HepG2 (cell line): ENCODE results near the gene THRSP. TPM values are rescaled to one million over a fixed set of nuclear protein-coding genes. Genes with fewer than 3 reads are reported as not detected.

Source experiments
- ARID5B ChIP-seq: IDR thresholded peaks from 2 replicates; pipeline ENCODE4 v1.4.0; 2020; ENCODE audit warnings: mild to moderate bottlenecking, missing genetic modification reagents
- ELF3 ChIP-seq: IDR thresholded peaks from 2 replicates; pipeline ENCODE4 v1.6.1; 2016; ENCODE audit warnings: missing genetic modification reagents, missing compliant biosample characterization
- FOXK1 ChIP-seq: sonication (generic); formaldehyde crosslinking; IDR thresholded peaks from 2 replicates; pipeline ENCODE4 v1.4.0; 2020; ENCODE audit warnings: low read depth, missing genetic modification reagents, borderline replicate concordance
- HBP1 ChIP-seq: IDR thresholded peaks from 2 replicates; pipeline ENCODE4 v1.6.1; 2016; ENCODE audit warnings: low read depth, control low read depth
- HMG20A ChIP-seq: IDR thresholded peaks from 2 replicates; pipeline ENCODE4 v1.6.1; 2016; ENCODE audit warnings: borderline replicate concordance
- HNF4A ChIP-seq: sonication (generic); formaldehyde crosslinking; IDR thresholded peaks from 2 replicates; pipeline ENCODE4 v1.4.0; 2020; ENCODE audit warnings: missing genetic modification reagents
- MLX ChIP-seq: IDR thresholded peaks from 2 replicates; pipeline ENCODE4 v1.6.1; 2016
- POLR2AphosphoS5 ChIP-seq: IDR thresholded peaks from 2 replicates; pipeline ENCODE4 v1.6.1; 2012; ENCODE audit warnings: low read depth, low read length
- PRDM10 ChIP-seq: sonication (generic); formaldehyde crosslinking; IDR thresholded peaks from 2 replicates; pipeline ENCODE4 v1.4.0; 2020; ENCODE audit warnings: low read depth, missing genetic modification reagents
- PRPF4 ChIP-seq: fragments of 200-400 bp; formaldehyde crosslinking; IDR thresholded peaks from 2 replicates; pipeline ENCODE4 v1.6.1; 2016; ENCODE audit warnings: low read length, low read depth; ENCODE audit not compliant: poor library complexity, severe bottlenecking
- RARA ChIP-seq: IDR thresholded peaks from 2 replicates; pipeline ENCODE4 v1.6.1; 2016; ENCODE audit warnings: missing genetic modification reagents, missing compliant biosample characterization
- SRF ChIP-seq: IDR thresholded peaks from 2 replicates; pipeline ENCODE4 v1.6.1; 2011; ENCODE audit warnings: mild to moderate bottlenecking, low read depth, low read length, moderate library complexity
- ZMYM2 ChIP-seq: sonication (generic); formaldehyde crosslinking; IDR thresholded peaks from 2 replicates; pipeline ENCODE4 v1.8.0; 2022; ENCODE audit warnings: mild to moderate bottlenecking, missing genetic modification reagents
- ZNF17 ChIP-seq: sonication (generic); formaldehyde crosslinking; IDR thresholded peaks from 2 replicates; pipeline ENCODE4 v1.5.0; 2020; ENCODE audit warnings: mild to moderate bottlenecking, missing genetic modification reagents
- ZNF484 ChIP-seq: sonication (generic); formaldehyde crosslinking; IDR thresholded peaks from 2 replicates; pipeline ENCODE4 v1.5.1; 2020; ENCODE audit warnings: mild to moderate bottlenecking, low read depth, missing genetic modification reagents, borderline replicate concordance
- ZNF674 ChIP-seq: sonication (generic); formaldehyde crosslinking; IDR thresholded peaks from 2 replicates; pipeline ENCODE4 v1.5.0; 2020; ENCODE audit warnings: low read depth, mild to moderate bottlenecking, missing genetic modification reagents
- ZNF724P ChIP-seq: sonication (generic); formaldehyde crosslinking; IDR thresholded peaks from 2 replicates; pipeline ENCODE4 v1.8.0; 2022; ENCODE audit warnings: missing genetic modification reagents, borderline replicate concordance
- polyA plus RNA-seq, 8 experiments: library from polyadenylated mRNA; depleted of rRNA in 3 of 8; stranded (reverse) in 7 of 8; unstranded in 1 of 8; fragments of >200 nt; fragmentation: Illumina TruSeq in 4 of 8; extraction: Trizol in 4 of 8; gene quantifications; 2 replicates each; pipeline versions ENCODE4 v1.2.1 to v1.2.3, GENCODE V29; 2011 to 2016; ENCODE audit warnings: low read depth in 4 of 8, missing spikeins in 1 of 8, mixed read lengths in 1 of 8; ENCODE audit not compliant: insufficient read depth in 1 of 8
- total RNA-seq, 5 experiments: library from RNA; depleted of rRNA; stranded (reverse); fragments of >200 nt; fragmentation: Illumina TruSeq; extraction: Trizol; gene quantifications; 2 replicates each; pipeline ENCODE4 v1.2.3, GENCODE V29; 2016; ENCODE audit warnings: low read depth in 1 of 5

Gene THRSP
- total and polyA plus RNA-seq, 2 of the 13 experiments (the other 11 are each of a cell fraction or from before 2014, with no cell fraction given): 0.13 to 0.58 TPM

- TF ChIP-seq ELF3 (CRISPR knock-in tag) (0 out of 2 replicates have a peak, but pooled peaks have one; percentile 7), ZMYM2 (CRISPR knock-in tag) (no peak), PRDM10 (peak; percentile 66; the same call in 1 of the 2 replicates), PRPF4 (no peak), ZNF484 (CRISPR knock-in tag) (no peak), ZNF17 (CRISPR knock-in tag) (no peak), HMG20A (CRISPR knock-in tag) (peak; percentile 14; the same call in 1 of the 2 replicates), ZNF724P (CRISPR knock-in tag) (no peak), ZNF674 (CRISPR knock-in tag) (no peak), HNF4A (CRISPR knock-in tag) (peak; percentile 36; the same call in 1 of the 2 replicates), ARID5B (CRISPR knock-in tag) (peak; percentile 56; the same call in 1 of the 2 replicates), MLX (CRISPR knock-in tag) (0 out of 2 replicates have a peak, but pooled peaks have one; percentile 18), HBP1 (CRISPR knock-in tag) (0 out of 2 replicates have a peak, but pooled peaks have one; percentile 46), POLR2AphosphoS5 (no peak), RARA (CRISPR knock-in tag) (peak; percentile 61; the same call in 1 of the 2 replicates), FOXK1 (0 out of 2 replicates have a peak, but pooled peaks have one; percentile 16), SRF (no peak)
These were observed 19.0 kb upstream of the THRSP start (continued) for GRCh38 chr11:78044706-78045105.
